Karpas-422 (cell line): ENCODE measurements around the gene SLAMF7. TPM values are rescaled to one million over a fixed set of nuclear protein-coding genes. Genes with fewer than 3 reads are reported as not detected.

Experiments
- DNase-seq: peaks from one replicate; pipeline ENCODE4 v3.0.0-alpha.2; 2015
- H2AFZ ChIP-seq: fragments of 200-600 bp; sonication (generic); 2 replicates; pipeline ENCODE4 v1.6.1; 2014; ENCODE audit warnings: antibody characterized with exemption, low read length, mixed read lengths
- H3K27ac ChIP-seq: fragments of 200-600 bp; sonication (generic); 2 replicates; pipeline ENCODE4 v1.5.1; 2014; ENCODE audit warnings: mild to moderate bottlenecking, low read length, moderate library complexity
- H3K27me3 ChIP-seq: fragments of 200-600 bp; sonication (generic); 2 replicates; pipeline ENCODE4 v1.6.1; 2014; ENCODE audit warnings: low read length, mixed read lengths
- H3K36me3 ChIP-seq: fragments of 200-600 bp; sonication (generic); 2 replicates; pipeline ENCODE4 v1.6.1; 2014; ENCODE audit warnings: low read length, mixed read lengths; ENCODE audit not compliant: insufficient read depth
- H3K4me1 ChIP-seq: fragments of 200-600 bp; sonication (generic); 2 replicates; pipeline ENCODE4 v1.6.1; 2014; ENCODE audit warnings: mild to moderate bottlenecking, low read length, mixed read lengths
- H3K4me2 ChIP-seq: fragments of 200-600 bp; sonication (generic); 2 replicates; pipeline ENCODE4 v1.6.1; 2014; ENCODE audit warnings: low read length, low read depth, mild to moderate bottlenecking; ENCODE audit not compliant: poor library complexity, severe bottlenecking
- H3K4me3 ChIP-seq: fragments of 200-600 bp; sonication (generic); 2 replicates; pipeline ENCODE4 v1.5.1; 2014; ENCODE audit warnings: mild to moderate bottlenecking, antibody characterized with exemption, low read length, mixed read lengths
- H3K79me2 ChIP-seq: fragments of 200-600 bp; sonication (generic); 2 replicates; pipeline ENCODE4 v1.6.1; 2014; ENCODE audit warnings: mild to moderate bottlenecking, low read length, mixed read lengths
- H3K9ac ChIP-seq: fragments of 200-600 bp; sonication (generic); 2 replicates; pipeline ENCODE4 v1.6.0; 2014; ENCODE audit warnings: low read length
- H3K9me2 ChIP-seq: fragments of 200-600 bp; sonication (generic), shearing (Covaris generic); replicated peaks from 2 replicates; pipeline ENCODE4 v1.6.0; 2014; ENCODE audit warnings: mild to moderate bottlenecking, low read length, moderate library complexity; ENCODE audit not compliant: insufficient read depth
- H3K9me3 ChIP-seq: fragments of 300-700, 200-600 bp; sonication (generic); 2 replicates; pipeline ENCODE4 v1.6.1; 2014; ENCODE audit warnings: low read length, mixed read lengths
- H4K20me1 ChIP-seq: fragments of 200-600 bp; sonication (generic); 2 replicates; pipeline ENCODE4 v1.6.1; 2014; ENCODE audit warnings: mild to moderate bottlenecking, antibody characterized with exemption, low read length, low read depth; ENCODE audit not compliant: insufficient read depth
- total RNA-seq: library from RNA; depleted of rRNA; stranded (reverse); fragments of >200 nt; shearing (Covaris generic); gene quantifications from 2 replicates; pipeline ENCODE4 v1.2.3, GENCODE V29; 2014; ENCODE audit warnings: low replicate concordance; rRNA removed

SLAMF7 gene
- total RNA-seq, 1 experiment from 2014 or later: 0.15 TPM

DNA sequence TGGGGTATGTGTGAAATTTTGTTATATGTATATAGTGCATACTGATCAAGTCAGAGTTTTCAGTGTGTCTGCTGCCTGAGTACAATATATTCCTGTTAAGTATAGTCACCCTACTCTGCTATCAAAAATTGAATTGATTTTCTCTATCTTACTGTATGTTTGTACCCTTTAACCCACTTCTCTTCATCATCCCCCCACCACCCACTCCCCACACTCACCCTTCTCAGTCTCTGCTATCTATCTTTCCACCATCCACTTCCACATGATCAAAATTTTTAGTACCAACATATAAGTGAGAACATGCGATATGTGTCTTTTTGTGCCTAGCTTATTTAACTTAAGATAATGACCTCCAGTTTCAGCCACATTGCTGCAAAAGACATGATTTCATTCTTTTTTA, 61.1 kb downstream of the SLAMF7 start:
- Histone ChIP-seq H3K4me3 (no peak overlapping the region), H3K4me2 (no peak overlapping the region), H3K9ac (no peak overlapping the region), H2AFZ (no peak overlapping the region), H3K9me3 (0 out of 2 replicates have a peak, but pooled peaks cover under 1% of the 10 kb centered on the region), H3K36me3 (no peaks in the 10 kb centered on the region), H4K20me1 (no peaks in the 10 kb centered on the region), H3K79me2 (no peaks in the 10 kb centered on the region), H3K27ac (no peak overlapping the region), H3K9me2 (no peaks in the 10 kb centered on the region), H3K4me1 (no peaks in the 10 kb centered on the region), H3K27me3 (no peaks in the 10 kb centered on the region)
- no peak for DNase-seq

- Histone ChIP-seq H3K36me3 (no peaks in the 10 kb centered on the region), H3K9me2 (no peaks in the 10 kb centered on the region), H3K79me2 (no peaks in the 10 kb centered on the region), H3K27ac (no peak overlapping the region), H3K9me3 (peaks cover 3% of the 10 kb centered on the region; the same call in 1 of the 2 replicates), H3K4me2 (no peak overlapping the region), H3K9ac (no peak overlapping the region), H3K4me3 (no peak overlapping the region), H3K27me3 (no peaks in the 10 kb centered on the region), H3K4me1 (no peaks in the 10 kb centered on the region), H4K20me1 (no peaks in the 10 kb centered on the region), H2AFZ (no peak overlapping the region)
- DNase-seq: no peak
Measured at GRCh38 chr1:160800645-160801408, 61.8 kb downstream of the SLAMF7 start.

- no peak overlapping the region for H3K4me2 ChIP-seq
- no peaks in the 10 kb centered on the region for H3K4me1 ChIP-seq
Measured at GRCh38 chr1:160801836-160802580, 63.0 kb downstream of the SLAMF7 start.

More at GRCh38 chr1:160801836-160802580, 63.0 kb downstream of the SLAMF7 start:
- H3K9me2 ChIP-seq: no peaks in the 10 kb centered on the region
- H3K9ac ChIP-seq: no peak overlapping the region
- H3K27me3 ChIP-seq: no peaks in the 10 kb centered on the region
- H4K20me1 ChIP-seq: no peaks in the 10 kb centered on the region
- H3K9me3 ChIP-seq: peaks cover 11% of the 10 kb centered on the region
- no peaks in the 10 kb centered on the region for H3K36me3 ChIP-seq
- DNase-seq: no peak
- no peak overlapping the region for H2AFZ ChIP-seq
- H3K4me3 ChIP-seq: no peak overlapping the region
- H3K27ac ChIP-seq: no peak overlapping the region
- no peaks in the 10 kb centered on the region for H3K79me2 ChIP-seq

Other genes with a start within 250 kb of the SLAMF7 start
- gene SLAMF6, start 216.0 kb upstream of the SLAMF7 start, total RNA-seq: 19.3 and 66.0 TPM in 2 replicates
- 14.4 and 29.4 TPM in 2 replicates for gene CD84, start 159.8 kb upstream of the SLAMF7 start, total RNA-seq
- gene SLAMF1, start 92.2 kb upstream of the SLAMF7 start, total RNA-seq: 0.30 and 1.1 TPM in 2 replicates
- 26.9 and 56.3 TPM in 2 replicates for gene CD48, start 27.4 kb upstream of the SLAMF7 start, total RNA-seq
- gene LY9, start 56.9 kb downstream of the SLAMF7 start, total RNA-seq: 1.6 and 1.7 TPM in 2 replicates
- gene CD244, start 123.6 kb downstream of the SLAMF7 start, total RNA-seq: not detected in 2 replicates
- not detected in 2 replicates for gene ITLN1, start 145.9 kb downstream of the SLAMF7 start, total RNA-seq
- not detected in 2 replicates for gene ITLN2, start 215.6 kb downstream of the SLAMF7 start, total RNA-seq